HG02798 (cell line): Measurements from ENCODE around the gene TXNIP.
"Not testable (repeated sequence)": the region's sequence is repeated elsewhere in the genome, so short reads cannot be mapped to it uniquely, and the experiment has no call there.

Experiments used
- ATAC-seq: cut with Tn5 transposase; IDR thresholded peaks from one replicate; pipeline ENCODE4 v1.9.1; 2021; ENCODE audit warnings: mild to moderate bottlenecking; ENCODE audit not compliant: unreplicated experiment, poor library complexity

TXNIP gene, protein sequence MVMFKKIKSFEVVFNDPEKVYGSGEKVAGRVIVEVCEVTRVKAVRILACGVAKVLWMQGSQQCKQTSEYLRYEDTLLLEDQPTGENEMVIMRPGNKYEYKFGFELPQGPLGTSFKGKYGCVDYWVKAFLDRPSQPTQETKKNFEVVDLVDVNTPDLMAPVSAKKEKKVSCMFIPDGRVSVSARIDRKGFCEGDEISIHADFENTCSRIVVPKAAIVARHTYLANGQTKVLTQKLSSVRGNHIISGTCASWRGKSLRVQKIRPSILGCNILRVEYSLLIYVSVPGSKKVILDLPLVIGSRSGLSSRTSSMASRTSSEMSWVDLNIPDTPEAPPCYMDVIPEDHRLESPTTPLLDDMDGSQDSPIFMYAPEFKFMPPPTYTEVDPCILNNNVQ

DNA sequence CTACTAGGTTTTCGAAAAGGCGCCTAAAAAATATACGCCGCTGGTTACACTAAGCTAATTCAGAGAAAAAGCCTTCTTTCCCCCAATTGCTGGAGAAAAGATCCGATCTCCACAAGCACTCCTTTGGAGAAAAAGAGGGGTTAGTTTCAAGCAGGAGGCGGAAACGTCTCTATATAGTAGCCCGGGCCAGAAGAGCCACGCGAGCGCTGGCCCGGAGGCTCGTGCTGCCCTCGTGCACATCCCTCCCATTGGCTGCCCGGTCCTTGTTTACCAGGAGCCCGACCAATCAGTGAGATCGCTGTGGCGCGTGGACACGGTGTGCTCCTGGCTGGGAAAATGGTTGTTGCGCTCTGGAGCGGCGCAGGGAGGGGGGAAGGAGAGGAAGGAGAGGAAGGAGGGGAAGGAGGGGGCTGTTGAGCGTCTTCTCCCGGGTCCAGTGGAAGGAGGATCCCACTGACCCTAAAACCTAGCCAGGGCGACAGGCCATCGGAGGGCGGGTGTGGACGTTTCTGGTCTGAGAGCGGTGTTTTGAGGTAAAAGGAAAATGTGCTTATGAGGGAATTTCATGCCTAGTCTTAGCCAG is at the start of gene TXNIP:
TSS of gene TXNIP (minus strand) at position 147 of the 583 bp plus-strand sequence. CDS start 313 bp downstream, outside the sequence.
- ATAC-seq: peak; percentile 97

DNA sequence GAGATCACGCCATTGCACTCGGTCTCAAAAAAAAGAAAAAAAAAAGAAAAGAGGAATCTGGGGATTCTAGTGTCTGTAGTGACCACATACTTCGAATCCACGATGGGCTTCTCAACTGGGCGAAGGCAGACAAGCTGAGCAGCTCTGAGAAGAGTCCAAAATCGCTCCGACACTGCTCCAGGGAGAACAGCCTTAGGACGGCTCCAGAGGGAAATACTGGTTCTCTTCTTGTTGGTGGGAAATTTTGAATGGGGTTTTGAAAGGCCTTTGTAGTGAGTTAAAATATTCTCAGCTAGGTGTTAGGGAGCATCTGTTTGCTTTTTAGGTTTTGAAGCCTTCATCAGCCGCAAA is 43.4 kb upstream of the TXNIP start:
- ATAC-seq: no peak

DNA sequence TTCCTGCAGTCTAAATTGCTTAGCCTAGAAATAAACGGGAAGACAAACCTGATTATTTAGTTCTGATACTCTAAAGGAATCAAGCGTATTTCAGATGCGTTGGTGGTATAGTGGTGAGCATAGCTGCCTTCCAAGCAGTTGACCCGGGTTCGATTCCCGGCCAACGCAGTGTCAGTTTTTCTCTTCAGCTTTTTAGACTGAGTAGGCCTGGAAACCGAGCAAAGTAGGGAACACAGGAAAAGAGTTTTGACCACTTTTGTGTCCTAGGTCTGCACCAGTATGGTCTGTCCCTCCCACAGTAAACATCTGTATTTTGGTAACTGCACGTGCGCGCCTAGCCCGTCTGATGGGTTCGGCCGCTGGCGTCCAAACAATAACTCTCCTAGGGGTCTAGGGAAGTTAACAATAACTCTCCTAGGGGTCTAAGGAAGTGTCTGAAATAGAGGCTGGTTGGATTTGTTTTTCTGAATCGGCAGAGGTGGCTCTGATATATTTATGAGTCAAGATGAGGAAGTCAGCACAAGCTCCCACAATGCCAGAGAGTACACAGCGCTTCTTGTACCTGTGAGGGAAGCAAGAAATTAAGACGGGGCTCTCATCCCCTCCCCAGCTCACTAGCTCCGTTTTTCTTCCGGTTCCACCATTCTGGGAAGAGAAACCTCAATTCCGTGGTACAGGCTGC is 40.7 kb upstream of the TXNIP start:
- ATAC-seq: peak; percentile 37

DNA sequence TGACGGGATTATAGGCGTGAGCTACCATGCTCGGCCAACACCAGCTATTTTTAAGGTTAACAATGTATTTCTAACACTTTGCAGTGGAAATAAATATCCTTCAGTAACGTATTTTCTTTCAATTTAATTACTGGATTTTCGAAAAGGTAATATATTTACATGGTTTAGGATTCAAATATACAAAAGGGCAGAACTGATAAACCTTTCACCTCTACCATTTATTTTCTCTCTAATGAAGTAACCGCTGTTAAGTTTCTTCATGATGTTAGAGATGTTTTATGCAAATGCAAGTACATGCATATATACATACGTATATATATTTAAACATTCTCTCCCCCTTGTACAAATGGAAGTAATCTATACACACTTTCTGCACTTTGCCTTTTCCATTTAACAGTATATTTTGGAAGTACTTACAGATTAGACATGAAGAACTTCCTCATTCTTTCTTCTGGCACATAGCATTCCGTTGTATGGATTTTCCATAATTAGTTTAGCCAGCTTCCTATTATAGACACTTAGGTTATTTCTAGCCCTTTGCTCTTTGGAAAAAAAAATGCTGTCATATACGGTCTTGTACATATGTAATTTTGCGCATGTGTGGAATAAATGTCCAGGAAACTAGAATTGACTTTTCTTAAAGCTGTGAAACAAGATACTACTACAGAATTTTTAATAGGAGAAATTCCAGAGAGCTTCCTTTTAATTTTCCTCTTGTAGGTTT is 40.0 kb upstream of the TXNIP start:
- no peak for ATAC-seq

DNA sequence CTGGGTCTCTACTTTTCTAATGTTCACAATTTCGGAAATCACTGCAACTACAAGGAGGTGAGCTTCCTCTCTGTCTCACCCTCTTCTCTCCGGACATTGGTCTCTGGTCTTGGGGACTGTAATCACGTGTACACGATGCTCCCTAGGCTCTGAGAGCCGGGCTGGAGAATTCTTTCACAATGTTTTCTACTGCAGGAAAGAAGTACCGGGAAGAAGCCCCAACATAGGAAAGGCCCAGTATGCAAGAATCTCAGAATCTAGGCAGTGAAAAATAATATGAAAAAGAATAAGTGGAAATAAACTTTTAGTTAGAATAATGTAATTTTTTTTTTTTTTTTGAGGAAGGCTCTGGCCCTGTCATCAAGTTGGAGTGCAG is 38.7 kb upstream of the TXNIP start:
- ATAC-seq: no peak

DNA sequence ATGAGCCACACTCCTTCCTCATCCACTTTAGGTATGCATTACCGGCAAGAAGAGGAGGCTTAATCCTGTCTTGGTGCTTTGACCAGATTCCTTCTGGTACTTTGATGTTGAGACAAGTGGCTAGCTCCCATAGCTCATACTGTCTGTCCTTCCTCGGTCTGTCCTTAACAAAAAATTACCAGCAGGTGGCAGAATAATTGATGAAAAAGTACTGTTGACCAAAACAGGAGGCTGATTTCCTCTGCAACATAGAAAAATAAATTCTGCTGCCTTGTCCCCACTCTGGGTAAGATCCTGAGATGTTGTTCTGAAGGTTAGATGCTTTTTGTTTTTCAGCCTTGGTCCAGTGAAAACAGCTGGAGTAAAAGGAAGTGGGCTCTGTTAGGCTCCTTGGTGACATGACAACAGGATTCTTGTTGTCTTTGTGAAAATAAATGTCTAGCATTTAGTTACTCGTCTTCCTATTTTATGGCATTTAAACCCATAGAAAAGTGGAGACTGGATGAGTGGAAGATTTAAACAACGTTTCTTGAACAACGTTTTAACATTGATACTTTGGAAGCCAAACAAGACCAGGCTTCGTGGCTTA is 36.3 kb upstream of the TXNIP start:
- ATAC-seq: no peak

DNA sequence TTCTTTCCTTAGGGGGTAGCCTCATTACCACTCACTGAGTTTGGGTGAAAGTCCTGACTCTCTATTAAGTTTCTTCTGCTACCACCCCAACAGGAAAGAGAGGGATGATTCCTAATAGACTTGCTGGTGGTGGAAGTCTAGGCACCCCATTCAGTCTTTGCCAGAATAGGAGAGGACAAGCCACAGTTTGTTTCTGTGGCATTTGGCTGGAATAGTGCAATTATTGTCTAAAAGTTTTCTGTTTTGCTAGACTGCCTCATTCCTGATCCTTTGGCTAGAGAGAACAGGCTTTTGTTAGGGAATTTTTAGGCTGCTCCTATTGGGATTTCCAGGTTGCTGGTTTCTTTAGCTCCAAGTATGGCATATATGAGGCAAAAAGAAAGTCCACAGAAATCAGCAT is 35.1 kb upstream of the TXNIP start:
- ATAC-seq: no peak

DNA sequence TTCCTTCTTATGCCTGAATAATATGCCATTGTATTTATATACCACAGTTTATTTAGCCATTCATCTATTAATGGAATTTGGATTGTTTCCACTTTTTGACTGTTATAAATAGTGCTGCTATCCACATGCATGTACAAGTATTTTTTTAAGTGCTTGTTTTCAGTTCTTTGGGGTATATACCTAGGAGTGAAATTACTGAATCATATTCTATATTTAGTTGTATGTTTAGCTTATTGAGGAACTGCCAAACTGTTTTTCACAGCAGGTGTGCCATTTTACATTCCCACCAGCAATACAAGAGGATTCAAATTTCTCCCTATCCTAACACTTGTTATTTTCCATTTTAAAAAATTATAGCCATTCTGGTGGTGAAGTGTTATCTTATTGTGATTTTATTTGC is 32.7 kb upstream of the TXNIP start:
- ATAC-seq: no peak

DNA sequence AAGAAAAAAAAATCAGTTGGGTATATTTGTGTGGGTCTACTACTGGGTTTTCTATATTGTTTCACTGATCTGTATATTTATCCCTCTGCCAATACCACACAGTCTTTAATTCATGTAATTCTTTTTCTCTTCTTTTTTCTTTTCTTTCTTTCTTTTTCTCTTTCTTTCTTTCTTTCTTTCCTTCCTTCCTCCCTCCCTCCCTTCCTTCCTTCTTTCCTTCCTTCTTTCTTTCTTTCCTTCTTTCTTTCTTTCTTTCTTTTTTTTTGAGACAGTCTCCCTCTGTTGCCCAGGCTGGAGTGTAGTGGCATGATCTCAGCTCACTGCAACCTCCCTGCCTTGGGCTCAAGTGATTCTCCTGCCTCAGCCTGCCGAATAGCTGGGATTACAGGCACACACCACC is 30.3 kb upstream of the TXNIP start:
- ATAC-seq: not testable (repeated sequence)

DNA sequence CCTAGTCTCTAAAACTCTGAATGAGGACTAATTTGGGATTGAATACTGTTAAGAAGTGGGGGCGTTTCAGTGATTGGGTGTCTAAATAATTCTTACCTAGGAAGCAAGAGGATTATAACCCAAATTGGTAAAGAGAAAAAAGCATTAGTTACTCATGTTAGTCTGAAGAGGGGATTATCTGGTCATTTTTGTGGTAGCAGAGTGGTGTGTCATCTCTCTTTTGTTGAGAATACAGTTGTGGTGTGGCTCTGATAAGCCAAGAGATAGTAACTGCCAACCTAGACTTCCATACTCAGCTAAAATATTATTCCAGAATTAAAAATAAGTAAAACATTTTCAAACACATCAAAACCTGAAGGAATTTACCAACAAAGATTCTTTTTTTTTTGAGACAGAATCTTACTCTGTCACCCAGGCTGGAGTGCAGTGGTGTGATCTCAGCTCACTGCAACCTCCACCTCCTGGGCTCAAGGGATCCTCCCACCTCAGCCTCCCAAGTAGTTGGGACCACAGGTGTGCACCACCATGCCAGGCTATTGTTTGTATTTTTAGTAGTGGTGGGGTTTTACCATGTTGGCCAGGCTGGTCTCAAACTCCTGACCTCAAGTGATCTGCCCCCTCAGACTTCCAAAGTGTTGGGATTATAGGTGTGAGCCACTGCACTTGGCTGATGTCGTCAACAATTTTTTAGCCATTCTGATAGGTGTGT is 29.6 kb upstream of the TXNIP start:
- ATAC-seq: not testable (repeated sequence)

DNA sequence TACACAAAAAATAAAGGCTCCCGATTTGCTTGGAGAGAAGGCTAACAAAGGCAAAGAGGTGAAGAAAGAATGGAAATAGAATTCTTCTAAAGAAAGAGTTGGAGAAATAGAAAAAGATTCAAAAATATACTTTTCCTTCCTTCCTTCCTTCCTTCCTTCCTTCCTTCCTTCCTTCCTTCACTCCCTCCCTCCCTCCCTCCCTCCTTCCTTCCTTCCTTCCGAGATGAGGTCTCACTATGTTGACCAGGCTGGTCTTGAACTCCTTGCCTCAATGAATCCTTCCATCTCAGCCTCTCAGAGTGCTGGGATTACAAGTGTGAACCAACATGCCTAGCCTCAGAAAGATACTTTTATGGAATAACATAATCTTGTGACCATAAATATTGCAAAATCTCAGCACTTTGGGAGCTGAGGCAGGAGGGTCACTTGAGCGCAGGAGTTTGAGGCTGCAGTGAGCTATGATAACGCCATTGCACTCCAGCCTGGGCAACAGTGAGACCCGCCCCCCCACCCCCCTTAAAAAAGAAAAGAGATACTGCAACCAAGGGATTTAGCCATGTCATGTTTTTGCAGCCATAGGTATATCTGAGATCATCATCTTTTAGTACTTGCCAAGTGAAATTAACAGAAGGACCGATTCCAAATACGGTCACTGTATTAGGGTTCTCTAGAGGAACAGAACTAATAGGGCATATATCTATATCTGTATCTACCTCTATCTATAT is 26.2 kb upstream of the TXNIP start:
- ATAC-seq: no peak

DNA sequence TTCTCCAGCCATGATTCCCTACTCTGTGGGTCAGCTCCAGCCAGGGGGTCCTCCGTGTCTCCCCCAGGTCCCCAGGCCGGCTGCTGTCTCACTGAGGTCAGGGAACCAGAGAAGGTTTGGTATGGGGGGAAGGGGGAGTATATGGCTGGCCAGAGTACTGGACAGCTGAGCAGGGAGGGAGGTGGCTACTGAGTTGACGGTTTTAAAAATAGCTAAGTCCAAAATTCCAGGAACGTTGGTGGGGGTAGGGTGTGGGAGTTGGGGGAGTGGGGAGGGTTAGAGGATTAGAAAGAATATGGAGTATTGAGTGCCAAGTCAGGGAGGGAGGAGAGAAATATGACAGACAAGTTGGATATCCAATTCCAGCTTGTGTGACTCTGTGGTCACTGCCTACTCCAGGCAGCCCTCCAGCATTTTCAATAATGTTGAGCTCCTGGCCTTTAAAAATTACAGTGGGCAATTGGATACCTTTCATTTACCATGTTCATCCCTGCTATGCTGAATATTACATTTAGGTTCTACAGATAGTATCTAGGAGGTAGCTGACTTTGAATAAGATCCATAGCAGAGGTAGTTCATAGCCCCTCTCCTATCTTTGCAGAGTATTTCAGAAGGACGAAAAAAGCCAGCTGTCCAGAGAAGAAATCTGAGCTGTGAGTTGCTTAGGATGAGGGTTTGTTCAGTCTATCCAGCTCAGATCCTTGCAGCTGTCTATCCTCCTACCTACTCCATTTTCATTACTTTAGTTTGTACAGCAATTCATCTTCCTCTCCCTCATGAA is 25.4 kb upstream of the TXNIP start, which contains the start of gene HJV:
TSS of gene HJV (minus strand) at position 114 of the 781 bp plus-strand sequence. CDS start 1,504 bp downstream, outside the sequence.
- no peak for ATAC-seq

DNA sequence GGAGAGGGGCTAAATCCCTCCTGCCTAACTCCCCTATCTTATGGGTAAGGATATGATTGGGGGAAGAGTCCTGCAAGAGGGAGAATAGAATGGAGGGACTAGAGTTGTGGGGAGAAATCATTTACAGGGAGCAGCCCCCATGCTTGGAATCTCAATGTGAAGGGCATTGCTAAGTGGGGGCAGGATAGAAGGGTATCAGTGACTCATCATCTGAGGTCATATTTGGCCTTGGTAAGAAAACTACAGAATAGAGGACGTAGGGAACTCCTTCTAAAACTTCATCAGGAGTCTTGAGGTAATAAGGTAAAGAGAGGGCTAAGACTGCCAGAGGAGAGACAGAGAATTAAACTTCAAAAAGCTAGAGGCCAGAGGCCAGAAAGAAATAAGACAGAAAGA is 24.7 kb upstream of the TXNIP start:
- no peak for ATAC-seq

DNA sequence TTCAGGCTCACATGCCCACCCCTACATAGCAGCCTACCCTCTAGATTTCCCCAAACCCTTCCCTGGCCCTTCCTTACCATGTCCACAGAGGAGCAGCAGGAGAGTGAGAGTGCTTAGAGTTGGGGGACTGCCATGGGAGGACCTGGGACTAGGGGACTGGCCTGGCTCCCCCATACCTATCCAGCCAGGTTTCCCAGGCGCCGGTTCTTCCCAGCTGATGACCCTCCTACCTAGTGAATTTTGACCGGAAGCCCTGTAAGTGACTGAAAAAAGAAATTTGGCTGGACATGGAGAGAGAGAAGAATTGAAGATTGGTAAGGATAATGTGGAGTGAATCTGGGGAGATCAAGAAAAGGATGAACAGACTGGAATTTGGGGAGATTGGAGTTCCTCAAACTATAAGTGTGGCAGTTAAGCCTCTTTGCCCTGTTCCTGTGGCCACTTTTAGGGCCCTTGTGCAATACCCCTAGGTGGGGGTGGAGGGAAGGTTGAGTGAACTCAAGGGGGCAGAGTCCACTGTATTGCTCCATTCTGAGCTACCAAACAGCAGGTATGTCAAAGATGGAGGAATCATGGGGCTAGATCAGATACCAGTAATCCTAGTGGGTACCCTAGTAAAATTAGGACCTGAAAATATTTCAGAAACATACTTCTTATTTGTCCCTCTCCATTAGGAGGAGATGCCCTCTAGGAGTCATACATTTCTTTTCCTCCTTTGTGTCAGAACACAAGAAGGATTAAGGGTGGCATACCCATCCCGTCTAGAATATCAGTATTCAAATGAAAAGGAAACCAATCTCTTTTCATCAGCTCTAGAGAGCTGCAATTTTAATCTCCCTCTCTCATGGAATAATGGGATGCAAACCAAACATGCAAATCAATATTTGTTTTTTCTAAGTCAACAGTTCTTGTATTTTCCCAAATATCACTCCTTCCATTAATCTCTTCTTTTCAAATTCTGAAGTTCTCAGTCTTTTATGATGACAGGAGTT is 24.0 kb upstream of the TXNIP start:
- ATAC-seq: no peak

DNA sequence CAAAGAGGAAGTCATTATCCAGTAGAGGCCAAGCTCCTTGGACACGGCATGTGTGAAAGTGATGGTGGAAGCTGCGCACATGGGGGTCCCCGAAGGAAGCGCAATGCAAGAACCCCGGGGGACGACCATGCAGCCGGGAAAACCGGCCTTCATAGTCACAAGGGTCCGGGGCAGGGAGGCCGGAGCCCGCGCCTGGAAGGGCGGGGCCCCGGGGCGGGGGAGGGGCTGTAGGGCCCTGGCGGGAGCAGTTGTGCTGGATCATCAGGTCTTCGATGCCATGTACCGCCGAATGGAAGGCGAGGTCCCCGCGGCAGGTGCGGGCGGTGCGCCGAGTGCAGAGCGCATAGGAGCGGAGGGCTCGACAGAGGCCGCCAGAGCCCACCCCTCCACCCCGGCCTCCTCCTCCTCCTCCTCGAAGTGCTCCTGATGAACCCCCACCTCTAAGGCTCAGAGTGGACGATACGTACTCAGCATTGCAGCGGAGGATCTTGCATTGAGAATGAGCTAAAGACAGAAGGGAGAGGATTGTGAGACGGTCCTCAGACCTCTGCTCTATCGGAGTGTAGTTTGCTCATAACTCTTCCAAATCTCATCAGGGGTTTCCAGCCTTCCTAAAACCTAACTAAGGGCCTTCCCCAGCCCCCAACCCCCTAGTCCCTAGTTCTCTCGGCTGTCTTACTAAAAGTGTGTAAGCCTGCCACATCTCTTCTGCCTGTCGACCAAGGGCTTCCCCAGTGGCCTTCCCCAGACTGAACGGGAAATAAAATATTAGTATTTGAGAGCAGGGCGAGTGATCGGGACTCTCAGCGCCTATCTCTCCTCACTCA is 23.1 kb upstream of the TXNIP start:
- ATAC-seq: no peak

DNA sequence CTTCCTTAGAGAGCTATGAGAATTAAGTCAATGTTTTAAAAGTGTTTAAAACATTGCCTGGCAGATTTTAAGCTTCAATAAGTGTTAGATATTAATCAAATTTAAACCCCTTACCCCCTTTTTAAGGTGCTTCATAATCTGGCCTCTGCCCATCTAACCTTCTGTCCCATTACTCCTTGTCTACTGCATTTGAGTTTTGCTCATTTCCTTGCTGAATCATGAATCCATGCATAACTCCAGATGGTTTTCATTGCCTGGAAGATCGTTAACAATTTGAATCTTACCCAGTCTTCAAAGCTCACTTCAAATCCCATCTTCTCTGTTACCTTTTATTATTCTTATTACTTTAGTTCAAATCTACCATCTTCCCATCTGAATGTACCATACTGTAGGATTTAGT is 20.5 kb upstream of the TXNIP start:
- no peak for ATAC-seq

DNA sequence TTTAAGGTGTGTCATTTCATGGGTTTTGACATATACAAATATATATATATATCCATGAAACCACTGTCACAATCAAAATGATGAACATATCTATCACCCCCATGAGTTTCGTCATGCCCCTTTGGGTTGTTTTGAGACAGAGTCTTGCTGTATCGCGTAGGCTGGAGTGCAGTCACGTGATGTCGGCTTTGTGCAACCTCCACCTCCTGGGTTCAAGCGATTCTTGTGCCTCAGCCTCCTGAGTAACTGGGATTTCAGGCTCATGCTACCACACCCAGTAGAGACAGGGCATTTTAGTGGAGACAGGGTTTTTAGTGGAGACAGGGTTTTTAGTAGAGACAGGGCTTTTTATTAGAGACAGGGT is 17.2 kb upstream of the TXNIP start:
- ATAC-seq: no peak
